Endothelial cell of umbilical vein (primary cell): ENCODE results near the gene MRPS27.

ENCODE experiments used
- CTCF ChIP-seq, 2 donors: IDR thresholded peaks; 1 replicate in 1 of 2; 2 replicates in 1 of 2; pipeline ENCODE4 v1.5.1; 2011; ENCODE audit warnings: low read length in 2 of 2, mild to moderate bottlenecking in 2 of 2, moderate library complexity in 2 of 2, control low read depth in 1 of 2, inconsistent platforms in 1 of 2, low read depth in 1 of 2; ENCODE audit not compliant: insufficient read depth in 1 of 2; ENCODE audit errors: extremely low read depth in 1 of 2
- GATA2 ChIP-seq: IDR thresholded peaks from 2 replicates; pipeline ENCODE4 v1.7.0; 2011; ENCODE audit warnings: low read depth, mild to moderate bottlenecking, moderate library complexity, mixed read lengths, low read length; ENCODE audit not compliant: insufficient read length, insufficient read depth
- POLR2A ChIP-seq: IDR thresholded peaks from 2 replicates; pipeline ENCODE4 v1.6.1; 2012; ENCODE audit warnings: low read depth, mild to moderate bottlenecking, control low read depth, low read length

DNA sequence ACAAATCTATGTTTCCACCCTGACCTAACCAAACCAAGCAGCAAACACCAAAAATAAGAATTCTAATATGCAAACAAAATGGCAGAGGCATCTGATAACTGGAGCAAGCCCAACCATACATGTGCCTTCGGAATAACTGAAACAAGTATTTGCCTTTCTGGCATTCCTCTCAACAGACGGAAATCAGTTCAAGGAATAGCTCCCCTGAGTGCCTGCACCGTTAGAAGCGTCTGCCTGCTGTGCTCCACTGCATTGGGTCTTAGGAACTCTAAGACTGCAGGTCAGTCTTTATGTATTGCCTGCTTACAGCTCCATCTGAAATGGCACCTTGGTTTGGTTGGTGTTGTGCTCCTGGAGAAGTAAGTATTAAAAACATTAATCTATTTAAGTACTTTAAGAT, 98.5 kb downstream of the MRPS27 start:
- no peak for TF ChIP-seq CTCF (IDR thresholded peaks at IDR 0.05; ENCODE audit: extremely low read depth in 1 of 2, insufficient read depth in 1 of 2, low read depth in 1 of 2, low read length in 2 of 2)
- no peak for TF ChIP-seq GATA2
- no peak for TF ChIP-seq POLR2A
